Measurements from ENCODE around the gene AARS2.

The AARS2 gene

GRCh38 chr6:44294832-44295791, 18.0 kb downstream of the AARS2 start:
- H3K4me3 ChIP-seq (ENCODE audit: low read depth, low read length), result no peak overlapping the region
- DNase-seq (ENCODE audit: low read depth), result no peak

GRCh38 chr6:44292661-44293365, 20.3 kb downstream of the AARS2 start:
- no peak for TF ChIP-seq MAX (IDR thresholded peaks at IDR 0.05; ENCODE audit: low read depth, low read length)
- TF ChIP-seq MYC (IDR thresholded peaks at IDR 0.05; ENCODE audit: low read depth, low read length), result no peak
- TF ChIP-seq CTCF (IDR thresholded peaks at IDR 0.05; ENCODE audit: low read depth, low read length), result no peak
- no peak for TF ChIP-seq POLR2A (IDR thresholded peaks at IDR 0.05; ENCODE audit: extremely low read depth, insufficient read length)
- DNase-seq (ENCODE audit: low read depth), result no peak
- no peak overlapping the region for H3K4me3 ChIP-seq (ENCODE audit: low read depth, low read length)

More at GRCh38 chr6:44294832-44295791, 18.0 kb downstream of the AARS2 start:
- TF ChIP-seq MAX (IDR thresholded peaks at IDR 0.05; ENCODE audit: low read depth, low read length) (no peak), CTCF (IDR thresholded peaks at IDR 0.05; ENCODE audit: low read depth, low read length) (no peak), POLR2A (IDR thresholded peaks at IDR 0.05; ENCODE audit: extremely low read depth, insufficient read length) (no peak)

- TF ChIP-seq CTCF (IDR thresholded peaks at IDR 0.05; ENCODE audit: low read depth, low read length) (no peak), POLR2A (IDR thresholded peaks at IDR 0.05; ENCODE audit: extremely low read depth, insufficient read length) (peak; percentile 16)
- no peak overlapping the region for H3K4me3 ChIP-seq (ENCODE audit: low read depth, low read length)
- DNase-seq (ENCODE audit: low read depth), result no peak
These were observed 21.3 kb downstream of the AARS2 start for GRCh38 chr6:44291841-44292240.

- no peak for DNase-seq (ENCODE audit: low read depth)
- TF ChIP-seq MAX (IDR thresholded peaks at IDR 0.05; ENCODE audit: low read depth, low read length) (no peak), CTCF (IDR thresholded peaks at IDR 0.05; ENCODE audit: low read depth, low read length) (no peak), MYC (IDR thresholded peaks at IDR 0.05; ENCODE audit: low read depth, low read length) (no peak), POLR2A (IDR thresholded peaks at IDR 0.05; ENCODE audit: extremely low read depth, insufficient read length) (no peak)
These were observed 23.4 kb downstream of the AARS2 start for GRCh38 chr6:44289726-44290260.

GRCh38 chr6:44286747-44287146, 26.4 kb downstream of the AARS2 start:
- H3K4me3 ChIP-seq (ENCODE audit: low read depth, low read length), result no peak overlapping the region
- TF ChIP-seq MYC (IDR thresholded peaks at IDR 0.05; ENCODE audit: low read depth, low read length) (no peak), CTCF (IDR thresholded peaks at IDR 0.05; ENCODE audit: low read depth, low read length) (peak; percentile 1)
- DNase-seq (ENCODE audit: low read depth), result no peak

More at GRCh38 chr6:44289726-44290260, 23.4 kb downstream of the AARS2 start:
- H3K4me3 ChIP-seq (ENCODE audit: low read depth, low read length), result no peak overlapping the region
